ENCODE results near the gene NTM. TPM values are rescaled to one million over a fixed set of nuclear protein-coding genes. Genes with fewer than 3 reads are reported as not detected.

NTM gene
- total RNA-seq, 1 donor = 52.2 TPM

GRCh38 chr11:131457163-131457562 lies 86.7 kb downstream of the NTM start:
- no peak for DNase-seq (ENCODE audit: low read depth)
- no peak overlapping the region for H3K4me3 ChIP-seq (ENCODE audit: low read depth, low read length)
- TF ChIP-seq CTCF (IDR thresholded peaks at IDR 0.05; ENCODE audit: insufficient read depth, low read length) = no peak

- TF ChIP-seq CTCF (IDR thresholded peaks at IDR 0.05; ENCODE audit: insufficient read depth, low read length) = no peak
- DNase-seq (ENCODE audit: low read depth) = no peak
- no peak overlapping the region for H3K4me3 ChIP-seq (ENCODE audit: low read depth, low read length)
Observed at GRCh38 chr11:131458421-131458820, 88.0 kb downstream of the NTM start.

GRCh38 chr11:131460931-131461330 lies 90.5 kb downstream of the NTM start:
- TF ChIP-seq CTCF (IDR thresholded peaks at IDR 0.05; ENCODE audit: insufficient read depth, low read length) = no peak
- DNase-seq (ENCODE audit: low read depth) = no peak
- no peak overlapping the region for H3K4me3 ChIP-seq (ENCODE audit: low read depth, low read length)

- DNase-seq (ENCODE audit: low read depth) = no peak
- no peak for TF ChIP-seq CTCF (IDR thresholded peaks at IDR 0.05; ENCODE audit: insufficient read depth, low read length)
- no peak overlapping the region for H3K4me3 ChIP-seq (ENCODE audit: low read depth, low read length)
Observed at GRCh38 chr11:131462622-131463021, 92.2 kb downstream of the NTM start.

GRCh38 chr11:131463162-131463561 lies 92.7 kb downstream of the NTM start:
- DNase-seq (ENCODE audit: low read depth) = no peak
- no peak for TF ChIP-seq CTCF (IDR thresholded peaks at IDR 0.05; ENCODE audit: insufficient read depth, low read length)
- no peak overlapping the region for H3K4me3 ChIP-seq (ENCODE audit: low read depth, low read length)

- DNase-seq (ENCODE audit: low read depth) = no peak
- no peak for TF ChIP-seq CTCF (IDR thresholded peaks at IDR 0.05; ENCODE audit: insufficient read depth, low read length)
- no peak overlapping the region for H3K4me3 ChIP-seq (ENCODE audit: low read depth, low read length)
Observed at GRCh38 chr11:131463649-131464425, 93.4 kb downstream of the NTM start.

- DNase-seq (ENCODE audit: low read depth) = no peak
- H3K4me3 ChIP-seq (ENCODE audit: low read depth, low read length) = no peak overlapping the region
- TF ChIP-seq CTCF (IDR thresholded peaks at IDR 0.05; ENCODE audit: insufficient read depth, low read length) = no peak
Observed at GRCh38 chr11:131464461-131464860, 94.0 kb downstream of the NTM start.

All from fibroblast of the aortic adventitia (primary cell).